Measurements from ENCODE around the gene UPK1A.
"Not testable (repeated sequence)": the region's sequence is repeated elsewhere in the genome, so short reads cannot be mapped to it uniquely, and the experiment has no call there.

The UPK1A gene

GRCh38 chr19:35718345-35719041 is 52.2 kb downstream of the UPK1A start:
- peak; percentile 38 for DNase-seq

GRCh38 chr19:35719402-35720162 is 53.3 kb downstream of the UPK1A start:
- DNase-seq = no peak

- no peak for DNase-seq
Observed at GRCh38 chr19:35720163-35720524, 53.8 kb downstream of the UPK1A start.

GRCh38 chr19:35720648-35721047 is 54.3 kb downstream of the UPK1A start:
- no peak for DNase-seq

- DNase-seq = no peak
Observed at GRCh38 chr19:35721374-35721773, 55.1 kb downstream of the UPK1A start.

- no peak for DNase-seq
Observed at GRCh38 chr19:35722461-35722860, 56.1 kb downstream of the UPK1A start.

GRCh38 chr19:35722897-35723296 is 56.6 kb downstream of the UPK1A start:
- DNase-seq = no peak

- no peak for DNase-seq
Observed at GRCh38 chr19:35723671-35724070, 57.4 kb downstream of the UPK1A start.

GRCh38 chr19:35724132-35724531 is 57.8 kb downstream of the UPK1A start:
- not testable (repeated sequence) for DNase-seq

GRCh38 chr19:35724560-35724959 is 58.2 kb downstream of the UPK1A start:
- DNase-seq = no peak

GRCh38 chr19:35725216-35725861 is 59.0 kb downstream of the UPK1A start:
- no peak for DNase-seq

- DNase-seq = no peak
Observed at GRCh38 chr19:35727053-35727955, 61.0 kb downstream of the UPK1A start.
